Stomach (tissue), 4 donors: ENCODE results near the gene RRP36.

ENCODE experiments used
- CTCF ChIP-seq, 7 experiments: fragments of 450-650 bp in 4 of 7; fragments of 200-600 bp in 3 of 7; sonication (generic) in 3 of 7; IDR thresholded peaks; one replicate each; pipeline ENCODE4 v1.5.1; 2016 to 2019; ENCODE audit warnings: antibody characterized with exemption in 7 of 7, control low read depth in 2 of 7, mild to moderate bottlenecking in 1 of 7
- POLR2A ChIP-seq, 4 donors: fragments of 450-650 bp; IDR thresholded peaks; one replicate each; pipeline ENCODE4 v1.6.1; 2016; ENCODE audit warnings: antibody characterized with exemption in 4 of 4, control low read depth in 2 of 4, mild to moderate bottlenecking in 1 of 4, moderate library complexity in 1 of 4
- POLR2AphosphoS5 ChIP-seq, 3 donors: sonication (generic); formaldehyde crosslinking; IDR thresholded peaks; one replicate each; pipeline ENCODE4 v1.6.1; 2016; ENCODE audit warnings: antibody characterized with exemption in 3 of 3

DNA sequence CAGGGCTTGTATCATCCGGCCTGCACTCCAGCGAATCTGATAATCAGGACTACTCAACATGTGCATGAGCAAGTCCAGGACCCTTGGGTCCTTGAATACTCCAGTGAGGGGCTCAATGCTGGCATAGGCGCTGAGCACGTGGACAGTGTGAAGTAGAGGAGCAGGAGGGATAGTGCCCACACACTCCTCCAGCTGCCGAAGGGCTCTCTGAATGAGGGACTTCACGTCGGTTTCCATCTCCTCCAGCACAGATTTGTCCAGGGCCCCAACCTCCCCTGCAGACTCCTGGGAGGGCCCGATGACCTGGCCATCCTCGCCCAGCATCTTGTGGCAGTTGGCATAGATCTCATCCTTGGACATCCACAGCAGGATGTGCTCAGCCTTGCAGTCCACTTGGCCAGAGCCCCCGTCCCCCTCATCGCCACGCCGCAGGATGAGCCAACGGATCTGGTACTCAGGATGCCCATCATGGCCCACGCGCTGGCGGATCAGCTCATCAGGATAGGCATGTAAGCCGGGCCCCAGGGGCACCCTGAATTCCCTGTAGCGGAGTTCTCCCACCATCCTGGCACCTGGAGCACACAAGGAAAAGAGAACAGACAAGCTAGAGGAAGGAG is 30.9 kb downstream of the RRP36 start:
- TF ChIP-seq POLR2AphosphoS5 (IDR thresholded peaks at IDR 0.05) (no peak), CTCF (IDR thresholded peaks at IDR 0.05) (no peak), POLR2A (IDR thresholded peaks at IDR 0.05) (no peak)
